ENCODE results near the gene ZNF530. TPM values are rescaled to one million over a fixed set of nuclear protein-coding genes. Genes with fewer than 3 reads are reported as not detected.

The ZNF530 gene
- total RNA-seq, 2 experiments from 2014 or later, result 7.4 to 8.3 TPM

GRCh38 chr19:57632987-57633831 is 33.5 kb downstream of the ZNF530 start, which contains the start of gene ZNF211:
Gene ZNF211 (plus strand): TSS chr19:57633168. CDS start chr19:57633347, 179 bp downstream.
- Mint-ChIP-seq H3K36me3 (ENCODE audit: low read depth) (peaks cover 45% of the 10 kb centered on the region), H3K27ac (peak within 1 kb of the TSS; percentile 75), H3K9me3 (peaks cover 36% of the 10 kb centered on the region), H3K27me3 (no peaks in the 10 kb centered on the region), H3K4me3 (peak within 1 kb of the TSS; percentile 93), H3K4me1 (peaks cover 19% of the 10 kb centered on the region)
- DNase-seq, result peak; percentile 89
- ChIA-PET CTCF (interaction anchor here (1.5 kb wide), 1 partner anchor 48 kb away, joined by 9 read pairs; the partner anchor contains the start of gene ZNF551), POLR2A (interaction anchor here (0.7 to 2.2 kb wide), 11 partner anchors 16 to 370 kb away, joined by 3 to 13 read pairs (median 4); partner anchors contain the start of genes ZNF134, ZNF550, ZNF551 and ZNF552)

GRCh38 chr19:57633832-57634131 is 34.1 kb downstream of the ZNF530 start:
- DNase-seq, result no peak
- Mint-ChIP-seq H3K9me3 (peaks cover 39% of the 10 kb centered on the region), H3K36me3 (ENCODE audit: low read depth) (peaks cover 51% of the 10 kb centered on the region), H3K4me1 (peaks cover 19% of the 10 kb centered on the region), H3K4me3 (peak overlapping the region; percentile 93), H3K27ac (peak overlapping the region; percentile 75), H3K27me3 (no peaks in the 10 kb centered on the region)
- POLR2A ChIA-PET, result interaction anchor here (0.7 to 2.2 kb wide), 8 partner anchors 18 to 369 kb away, joined by 3 to 13 read pairs (median 4); partner anchors contain the start of genes ZNF134, ZNF550, ZNF551 and ZNF552
- CTCF ChIA-PET, result interaction anchor here (1.5 kb wide), 1 partner anchor 48 kb away, joined by 9 read pairs; the partner anchor contains the start of gene ZNF551

- CTCF ChIA-PET, result interaction anchor here (1.5 kb wide), 1 partner anchor 44 kb away, joined by 4 read pairs; the partner anchor contains the start of gene ZNF551
- POLR2A ChIA-PET, result interaction anchor here (1.1 kb wide), 1 partner anchor 45 kb away, joined by 6 read pairs; no protein-coding TSS in a partner anchor
Observed at GRCh38 chr19:57637379-57637778, 37.7 kb downstream of the ZNF530 start.

GRCh38 chr19:57641715-57642234 is 42.1 kb downstream of the ZNF530 start:
- Mint-ChIP-seq H3K36me3 (ENCODE audit: low read depth) (peaks cover 65% of the 10 kb centered on the region), H3K27ac (no peak overlapping the region), H3K27me3 (no peaks in the 10 kb centered on the region), H3K9me3 (peaks cover 70% of the 10 kb centered on the region), H3K4me1 (no peaks in the 10 kb centered on the region), H3K4me3 (no peak overlapping the region)
- CTCF ChIA-PET, result interaction anchor here (0.6 kb wide), 1 partner anchor 1475 kb away, joined by 4 read pairs; no protein-coding TSS in a partner anchor
- no peak for DNase-seq
- POLR2A ChIA-PET, result no interaction called here

More at GRCh38 chr19:57637379-57637778, 37.7 kb downstream of the ZNF530 start:
- Mint-ChIP-seq H3K4me1 (peaks cover 19% of the 10 kb centered on the region), H3K27ac (no peak overlapping the region), H3K4me3 (no peak overlapping the region), H3K36me3 (ENCODE audit: low read depth) (peaks cover 82% of the 10 kb centered on the region), H3K27me3 (no peaks in the 10 kb centered on the region), H3K9me3 (peaks cover 58% of the 10 kb centered on the region)
- no peak for DNase-seq

DNA sequence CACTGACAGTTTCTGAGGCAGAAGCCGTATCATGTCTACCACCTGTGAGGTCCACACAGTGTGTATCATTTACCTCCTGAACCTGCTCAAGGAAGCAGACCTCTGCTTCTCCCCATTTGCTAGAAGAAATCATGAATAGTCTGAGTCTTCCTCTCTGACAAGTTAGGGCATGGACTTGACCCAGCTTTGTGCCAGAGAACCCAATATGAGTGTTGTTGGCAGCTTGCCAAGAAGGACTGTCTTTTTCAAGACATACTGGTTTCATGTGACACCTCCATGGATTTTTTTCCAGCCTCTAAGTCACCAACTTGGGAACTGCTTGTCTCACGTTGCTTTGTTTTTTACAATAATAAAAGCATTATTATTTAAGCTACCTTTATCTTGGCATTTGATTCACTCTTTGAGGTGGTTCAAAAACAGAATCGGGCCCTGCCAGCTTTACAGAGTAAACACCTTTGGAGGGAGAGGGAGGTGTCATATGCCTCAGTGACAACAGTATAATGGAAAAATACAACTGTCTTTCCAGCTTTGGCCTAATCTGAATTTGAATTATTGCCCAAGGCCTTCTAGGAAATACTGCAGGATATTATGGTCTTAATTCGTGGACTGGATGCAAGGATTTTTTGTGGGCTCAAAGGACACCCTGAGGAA is 42.8 kb downstream of the ZNF530 start:
- no peaks in the 10 kb centered on the region for H3K27me3 Mint-ChIP-seq
- H3K4me3 Mint-ChIP-seq, result no peak overlapping the region
- POLR2A ChIA-PET, result no interaction called here
- H3K4me1 Mint-ChIP-seq, result no peaks in the 10 kb centered on the region
- CTCF ChIA-PET, result no interaction called here
- H3K27ac Mint-ChIP-seq, result no peak overlapping the region
- peaks cover 63% of the 10 kb centered on the region for H3K9me3 Mint-ChIP-seq
- peaks cover 58% of the 10 kb centered on the region for H3K36me3 Mint-ChIP-seq (ENCODE audit: low read depth)
- no peak for DNase-seq

DNA sequence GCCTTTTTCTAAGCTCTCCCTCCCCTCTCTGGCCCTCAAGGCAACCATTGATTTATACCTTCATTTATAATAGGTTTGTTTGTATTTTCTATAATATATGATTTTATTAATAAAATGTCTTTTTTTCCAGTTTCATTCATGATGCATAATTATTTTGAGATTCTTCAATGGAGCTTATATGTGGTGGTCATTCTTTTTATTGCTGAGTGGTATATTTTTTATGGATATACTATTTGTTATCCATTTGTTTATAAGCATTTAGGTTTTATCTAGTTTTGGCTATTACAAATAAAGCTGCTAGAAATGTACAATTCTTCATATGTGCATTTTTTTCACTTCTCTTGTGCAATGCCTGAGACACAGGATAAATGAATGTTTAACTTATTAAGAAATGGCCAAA is 44.0 kb downstream of the ZNF530 start:
- POLR2A ChIA-PET, result no interaction called here
- no peak overlapping the region for H3K4me3 Mint-ChIP-seq
- peaks cover 62% of the 10 kb centered on the region for H3K9me3 Mint-ChIP-seq
- no peak overlapping the region for H3K27ac Mint-ChIP-seq
- no peak for DNase-seq
- H3K36me3 Mint-ChIP-seq (ENCODE audit: low read depth), result peaks cover 46% of the 10 kb centered on the region
- H3K27me3 Mint-ChIP-seq, result no peaks in the 10 kb centered on the region
- CTCF ChIA-PET, result no interaction called here
- H3K4me1 Mint-ChIP-seq, result no peaks in the 10 kb centered on the region

- Mint-ChIP-seq H3K9me3 (peaks cover 48% of the 10 kb centered on the region), H3K36me3 (ENCODE audit: low read depth) (peaks cover 8% of the 10 kb centered on the region), H3K27ac (no peak overlapping the region), H3K4me1 (peaks cover 9% of the 10 kb centered on the region), H3K4me3 (no peak overlapping the region), H3K27me3 (no peaks in the 10 kb centered on the region)
- ChIA-PET CTCF (no interaction called here), POLR2A (no interaction called here)
- DNase-seq, result no peak
Observed at GRCh38 chr19:57648331-57649003, 48.8 kb downstream of the ZNF530 start.

DNA sequence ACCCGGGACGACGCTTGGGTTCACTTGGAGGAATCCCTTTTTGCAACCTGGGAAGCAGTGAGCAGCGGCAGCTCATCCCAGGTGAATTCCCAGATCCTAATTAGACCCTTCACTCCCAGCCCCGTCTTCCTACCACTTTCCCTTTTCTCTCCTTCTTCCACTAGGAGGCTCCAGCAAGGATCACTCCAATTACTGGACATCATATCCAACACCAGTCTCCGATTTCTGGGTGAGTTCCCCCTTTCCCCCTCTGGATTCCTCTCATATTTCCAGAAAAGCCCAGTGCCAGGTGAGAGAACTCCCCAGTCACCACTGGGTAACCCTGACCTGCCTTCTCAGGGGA is 51.9 kb downstream of the ZNF530 start:
- ChIA-PET CTCF (no interaction called here), POLR2A (no interaction called here)
- no peak overlapping the region for H3K4me3 Mint-ChIP-seq
- peaks cover 15% of the 10 kb centered on the region for H3K36me3 Mint-ChIP-seq (ENCODE audit: low read depth)
- H3K4me1 Mint-ChIP-seq, result peaks cover 9% of the 10 kb centered on the region
- no peak for DNase-seq
- no peak overlapping the region for H3K27ac Mint-ChIP-seq
- peaks cover 61% of the 10 kb centered on the region for H3K9me3 Mint-ChIP-seq
- H3K27me3 Mint-ChIP-seq, result no peaks in the 10 kb centered on the region

DNA sequence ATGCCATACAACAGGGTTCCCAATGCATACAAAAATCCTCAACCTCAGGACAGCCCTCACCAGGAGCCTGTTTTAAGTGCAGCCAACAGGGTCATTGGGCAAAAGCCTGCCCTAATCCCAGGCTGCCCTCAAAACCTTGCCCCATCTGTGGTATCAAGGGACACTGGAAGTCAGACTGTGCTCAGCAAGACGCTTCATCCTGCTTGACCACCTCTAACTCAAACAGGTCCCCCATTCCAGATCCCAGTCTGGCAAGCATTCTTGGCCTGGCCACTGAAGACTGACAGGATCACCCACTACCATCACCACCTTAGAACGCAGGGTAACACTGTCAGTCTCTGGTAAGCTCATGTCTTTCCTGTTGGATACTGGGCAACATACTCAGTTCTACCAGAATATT is 54.0 kb downstream of the ZNF530 start:
- no peak for DNase-seq
- Mint-ChIP-seq H3K4me1 (peaks cover 9% of the 10 kb centered on the region), H3K9me3 (peaks cover 57% of the 10 kb centered on the region), H3K27me3 (no peaks in the 10 kb centered on the region), H3K27ac (no peak overlapping the region), H3K36me3 (ENCODE audit: low read depth) (peaks cover 15% of the 10 kb centered on the region), H3K4me3 (no peak overlapping the region)
- ChIA-PET POLR2A (no interaction called here), CTCF (no interaction called here)

GRCh38 chr19:57655443-57655842 is 55.8 kb downstream of the ZNF530 start:
- Mint-ChIP-seq H3K27me3 (no peaks in the 10 kb centered on the region), H3K27ac (no peak overlapping the region), H3K4me1 (peaks cover 9% of the 10 kb centered on the region), H3K9me3 (peaks cover 56% of the 10 kb centered on the region), H3K36me3 (ENCODE audit: low read depth) (peaks cover 15% of the 10 kb centered on the region), H3K4me3 (no peak overlapping the region)
- POLR2A ChIA-PET, result no interaction called here
- CTCF ChIA-PET, result no interaction called here
- no peak for DNase-seq

GRCh38 chr19:57656346-57656745 is 56.7 kb downstream of the ZNF530 start:
- Mint-ChIP-seq H3K27me3 (peaks cover 3% of the 10 kb centered on the region), H3K9me3 (peaks cover 54% of the 10 kb centered on the region), H3K27ac (no peak overlapping the region)

More at GRCh38 chr19:57656346-57656745, 56.7 kb downstream of the ZNF530 start:
- POLR2A ChIA-PET, result no interaction called here
- DNase-seq, result no peak
- no peak overlapping the region for H3K4me3 Mint-ChIP-seq
- CTCF ChIA-PET, result interaction anchor here (0.6 kb wide), 1 partner anchor 78 kb away, joined by 3 read pairs; the partner anchor contains the start of gene ZNF416
- peaks cover 7% of the 10 kb centered on the region for H3K4me1 Mint-ChIP-seq
- peaks cover 14% of the 10 kb centered on the region for H3K36me3 Mint-ChIP-seq (ENCODE audit: low read depth)

All from activated CD4-positive, alpha-beta memory T cell treated with anti-CD3 and anti-CD28 coated beads, Interleukin-2, amount 10 ng/mL, durations not matched to agents 7 days and 5 days (primary cell).